OCI-LY1 (cell line): ENCODE data around the gene USO1.

ENCODE experiments used
- H2AFZ ChIP-seq: fragments of 200-600 bp; sonication (generic), shearing (Covaris generic); 2 replicates; pipeline ENCODE4 v1.6.0; 2014; ENCODE audit warnings: antibody characterized with exemption, mild to moderate bottlenecking, low read length
- H3F3A ChIP-seq: fragments of 200-600 bp; sonication (generic), shearing (Covaris generic); 2 replicates; pipeline ENCODE4 v1.6.0; 2014; ENCODE audit warnings: mild to moderate bottlenecking, antibody characterized with exemption, low read length, moderate library complexity; ENCODE audit not compliant: insufficient read depth
- H3K27ac ChIP-seq: fragments of 200-600 bp; sonication (generic); 2 replicates; pipeline ENCODE4 v1.5.1; 2014; ENCODE audit warnings: low read length, mixed run types, mild to moderate bottlenecking, low read depth; ENCODE audit not compliant: poor library complexity, severe bottlenecking
- H3K27me3 ChIP-seq: fragments of 200-600 bp; sonication (generic); 2 replicates; pipeline ENCODE4 v1.6.0; 2014; ENCODE audit warnings: antibody characterized with exemption, mild to moderate bottlenecking, low read length, moderate library complexity; ENCODE audit not compliant: insufficient read depth
- H3K36me3 ChIP-seq: fragments of 200-600 bp; sonication (generic); 2 replicates; pipeline ENCODE4 v1.6.1; 2014; ENCODE audit warnings: mild to moderate bottlenecking, antibody characterized with exemption, low read length, moderate library complexity, mixed read lengths; ENCODE audit not compliant: insufficient read depth
- H3K4me1 ChIP-seq: fragments of 200-600 bp; sonication (generic); 2 replicates; pipeline ENCODE4 v1.5.1; 2014; ENCODE audit warnings: mild to moderate bottlenecking, low read length, moderate library complexity; ENCODE audit not compliant: insufficient read depth, severe bottlenecking
- H3K4me2 ChIP-seq: fragments of 200-600 bp; sonication (generic), shearing (Covaris generic); 2 replicates; pipeline ENCODE4 v1.6.1; 2014; ENCODE audit warnings: low read length
- H3K4me3 ChIP-seq: fragments of 200-600 bp; sonication (generic); 2 replicates; pipeline ENCODE4 v1.5.1; 2014; ENCODE audit warnings: low read length, low read depth, mild to moderate bottlenecking, mixed read lengths; ENCODE audit not compliant: poor library complexity, severe bottlenecking
- H3K79me2 ChIP-seq: fragments of 200-600 bp; shearing (Covaris generic); 2 replicates; pipeline ENCODE4 v1.6.1; 2016; ENCODE audit warnings: mixed run types, low read length, mixed read lengths; ENCODE audit not compliant: insufficient read depth
- H3K9ac ChIP-seq: fragments of 200-600 bp; sonication (generic), shearing (Covaris generic); 2 replicates; pipeline ENCODE4 v1.6.1; 2014; ENCODE audit warnings: mild to moderate bottlenecking, low read length, mixed read lengths
- H3K9me2 ChIP-seq: fragments of 200-600 bp; sonication (generic), shearing (Covaris generic); 2 replicates; pipeline ENCODE4 v1.6.1; 2014; ENCODE audit warnings: low read depth, mild to moderate bottlenecking, low read length, mixed read lengths
- H3K9me3 ChIP-seq: fragments of 200-600 bp; shearing (Covaris generic); 2 replicates; pipeline ENCODE4 v1.6.1; 2014; ENCODE audit warnings: low read length, mixed read lengths
- H4K20me1 ChIP-seq: fragments of 200-600 bp; sonication (generic), shearing (Covaris generic); 2 replicates; pipeline ENCODE4 v1.6.0; 2016; ENCODE audit warnings: mild to moderate bottlenecking, low read length; ENCODE audit not compliant: insufficient read depth
- CTCF ChIP-seq: fragments of 200-600 bp; sonication (generic), shearing (Covaris generic); IDR thresholded peaks from 2 replicates; pipeline ENCODE4 v1.5.1; 2017; ENCODE audit warnings: mild to moderate bottlenecking, antibody characterized with exemption, low read length, moderate library complexity, mixed read lengths
- EZH2 ChIP-seq: fragments of 200-600 bp; sonication (generic), shearing (Covaris generic); IDR thresholded peaks from 2 replicates; pipeline ENCODE4 v1.8.0; 2017; ENCODE audit warnings: borderline replicate concordance, mixed run types, mild to moderate bottlenecking, antibody characterized with exemption, low read length, moderate library complexity, mixed read lengths

USO1 gene

GRCh38 chr4:75848891-75849290, 124.5 kb downstream of the USO1 start:
- H3F3A ChIP-seq: no peaks in the 10 kb centered on the region
- H3K9ac ChIP-seq: no peak overlapping the region
- TF ChIP-seq CTCF (no peak), EZH2 (no peak)
- H3K9me3 ChIP-seq: no peaks in the 10 kb centered on the region
- H3K4me2 ChIP-seq: no peak overlapping the region
- no peaks in the 10 kb centered on the region for H4K20me1 ChIP-seq
- no peak overlapping the region for H3K27ac ChIP-seq
- no peak overlapping the region for H3K4me3 ChIP-seq
- no peaks in the 10 kb centered on the region for H3K79me2 ChIP-seq
- no peaks in the 10 kb centered on the region for H3K36me3 ChIP-seq
- peaks cover 4% of the 10 kb centered on the region for H3K4me1 ChIP-seq
- no peak overlapping the region for H2AFZ ChIP-seq
- no peaks in the 10 kb centered on the region for H3K9me2 ChIP-seq
- H3K27me3 ChIP-seq: no peaks in the 10 kb centered on the region

- H3K79me2 ChIP-seq: no peaks in the 10 kb centered on the region
- no peak overlapping the region for H3K4me2 ChIP-seq
- H3K4me3 ChIP-seq: no peak overlapping the region
- H3K27ac ChIP-seq: no peak overlapping the region
- H3K9me2 ChIP-seq: no peaks in the 10 kb centered on the region
- TF ChIP-seq EZH2 (no peak), CTCF (no peak)
- H3K27me3 ChIP-seq: no peaks in the 10 kb centered on the region
- no peak overlapping the region for H3K9ac ChIP-seq
- no peaks in the 10 kb centered on the region for H3K36me3 ChIP-seq
- no peaks in the 10 kb centered on the region for H3K9me3 ChIP-seq
- H2AFZ ChIP-seq: no peak overlapping the region
- H3K4me1 ChIP-seq: peaks cover 4% of the 10 kb centered on the region
- no peaks in the 10 kb centered on the region for H4K20me1 ChIP-seq
- H3F3A ChIP-seq: no peaks in the 10 kb centered on the region
These were observed 125.1 kb downstream of the USO1 start for GRCh38 chr4:75849461-75849860.

GRCh38 chr4:75858721-75859120, 134.3 kb downstream of the USO1 start:
- Histone ChIP-seq H3K9ac (no peak overlapping the region), H3K9me2 (no peaks in the 10 kb centered on the region), H3K27ac (no peak overlapping the region), H3K4me2 (no peak overlapping the region), H2AFZ (no peak overlapping the region), H3K4me3 (no peak overlapping the region), H3K79me2 (no peaks in the 10 kb centered on the region), H3F3A (no peaks in the 10 kb centered on the region), H3K4me1 (no peaks in the 10 kb centered on the region), H3K36me3 (no peaks in the 10 kb centered on the region), H3K9me3 (no peaks in the 10 kb centered on the region), H4K20me1 (no peaks in the 10 kb centered on the region), H3K27me3 (0 out of 2 replicates have a peak, but pooled peaks cover 3% of the 10 kb centered on the region)
- TF ChIP-seq CTCF (no peak), EZH2 (no peak)
